Measurements from ENCODE around the gene OR2A2. TPM values are rescaled to one million over a fixed set of nuclear protein-coding genes. Genes with fewer than 3 reads are reported as not detected.

Gene OR2A2, protein sequence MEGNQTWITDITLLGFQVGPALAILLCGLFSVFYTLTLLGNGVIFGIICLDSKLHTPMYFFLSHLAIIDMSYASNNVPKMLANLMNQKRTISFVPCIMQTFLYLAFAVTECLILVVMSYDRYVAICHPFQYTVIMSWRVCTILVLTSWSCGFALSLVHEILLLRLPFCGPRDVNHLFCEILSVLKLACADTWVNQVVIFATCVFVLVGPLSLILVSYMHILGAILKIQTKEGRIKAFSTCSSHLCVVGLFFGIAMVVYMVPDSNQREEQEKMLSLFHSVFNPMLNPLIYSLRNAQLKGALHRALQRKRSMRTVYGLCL
- not detected for polyA plus RNA-seq (2013, experiment 1 of 2)
- polyA plus RNA-seq (2013, experiment 2 of 2), result not detected

DNA sequence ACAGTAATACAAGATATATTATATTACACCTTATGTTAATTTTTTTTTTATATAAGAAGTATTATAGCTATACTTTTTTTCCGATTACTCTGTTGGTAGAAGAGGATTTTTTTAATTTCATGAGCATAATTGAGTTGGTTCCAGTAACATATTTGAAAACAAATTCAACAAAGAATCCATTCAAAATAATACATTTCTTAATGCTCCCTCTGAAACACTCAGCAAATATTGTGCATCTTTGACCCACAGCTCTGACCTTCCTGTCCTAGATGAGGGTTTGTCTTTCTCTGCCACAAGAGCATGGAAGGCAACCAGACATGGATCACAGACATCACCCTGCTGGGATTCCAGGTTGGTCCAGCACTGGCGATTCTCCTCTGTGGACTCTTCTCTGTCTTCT lies at the start of gene OR2A2:
Gene OR2A2 (plus strand): TSS at position 301 of the 400 bp plus-strand sequence. CDS start 0 bp downstream, at position 301.
- Histone ChIP-seq H3K9me3 (ENCODE audit: control insufficient read depth, low read length) (no peaks in the 10 kb centered on the region), H2BK5ac (ENCODE audit: low read depth, low read length, poor library complexity, severe bottlenecking) (no peak within 1 kb of the TSS), H3K27ac (ENCODE audit: low read length, poor library complexity, severe bottlenecking) (no peak within 1 kb of the TSS), H2BK120ac (ENCODE audit: low read depth, low read length) (no peak within 1 kb of the TSS), H3K4me1 (ENCODE audit: control insufficient read depth, insufficient read depth, low read depth, low read length) (no peaks in the 10 kb centered on the region), H3K9ac (ENCODE audit: low read length) (no peak within 1 kb of the TSS), H2AK5ac (ENCODE audit: low read length, severe bottlenecking) (no peak within 1 kb of the TSS), H3K14ac (ENCODE audit: low read length in 2 of 2) (no peak within 1 kb of the TSS), H4K8ac (ENCODE audit: low read length) (no peak within 1 kb of the TSS), H3K18ac (ENCODE audit: low read depth in 1 of 2, low read length in 2 of 2) (no peak within 1 kb of the TSS), H2BK15ac (ENCODE audit: low read depth, poor library complexity, severe bottlenecking) (no peak within 1 kb of the TSS), H3K27me3 (ENCODE audit: control insufficient read depth in 1 of 2, insufficient read depth in 1 of 2, low read length in 2 of 2) (no peaks in the 10 kb centered on the region), H3K36me3 (ENCODE audit: control insufficient read depth in 1 of 2, insufficient read depth in 2 of 2, low read depth in 1 of 2, low read length in 2 of 2) (no peaks in the 10 kb centered on the region), H2BK12ac (ENCODE audit: low read length in 2 of 2) (no peak within 1 kb of the TSS), H3K4ac (ENCODE audit: low read depth in 1 of 2, low read length in 2 of 2) (no peak within 1 kb of the TSS), H4K91ac (ENCODE audit: low read length) (no peak within 1 kb of the TSS), H3K23ac (ENCODE audit: low read length in 2 of 2) (no peak within 1 kb of the TSS), H2AFZ (ENCODE audit: low read depth, low read length) (no peak within 1 kb of the TSS), H3K4me2 (ENCODE audit: low read length, poor library complexity, severe bottlenecking) (no peak within 1 kb of the TSS), H3K4me3 (ENCODE audit: insufficient read depth in 1 of 2, low read depth in 1 of 2, low read length in 2 of 2) (no peak within 1 kb of the TSS), H3K79me1 (replicated peaks; ENCODE audit: low read length, poor library complexity, severe bottlenecking) (no peaks in the 10 kb centered on the region)
- DNase-seq, result no peak
- WGBS, result 100% methylated on average over 1 of the region's 2 CpGs

DNA sequence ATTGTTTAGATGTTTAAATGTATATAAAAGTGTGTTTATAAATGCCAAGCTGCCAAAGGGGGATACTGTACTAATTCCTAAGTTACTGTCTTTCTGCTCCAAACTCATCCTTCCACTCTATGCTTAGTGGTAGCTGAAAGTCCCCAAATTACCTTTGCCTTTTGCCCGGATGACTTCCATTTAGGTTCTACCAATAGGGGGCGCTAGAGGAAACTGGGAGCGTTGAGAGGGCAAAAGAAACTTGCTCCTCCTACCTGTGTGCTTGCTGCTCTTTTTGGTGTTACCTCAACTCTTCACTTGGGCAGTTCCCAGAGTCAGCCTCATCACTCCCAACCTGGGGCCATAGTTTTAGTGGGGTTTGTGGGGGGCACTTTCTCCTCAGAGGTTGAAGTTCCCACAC lies 45.7 kb upstream of the OR2A2 start:
- Histone ChIP-seq H3K4ac (ENCODE audit: low read depth in 1 of 2, low read length in 2 of 2) (no peak overlapping the region), H4K8ac (ENCODE audit: low read length) (no peak overlapping the region), H3K4me1 (ENCODE audit: control insufficient read depth, insufficient read depth, low read depth, low read length) (no peaks in the 10 kb centered on the region), H3K27ac (ENCODE audit: low read length, poor library complexity, severe bottlenecking) (no peak overlapping the region), H3K23ac (ENCODE audit: low read length in 2 of 2) (no peak overlapping the region), H3K14ac (ENCODE audit: low read length in 2 of 2) (no peak overlapping the region), H3K18ac (ENCODE audit: low read depth in 1 of 2, low read length in 2 of 2) (no peak overlapping the region), H4K91ac (ENCODE audit: low read length) (no peak overlapping the region), H3K4me2 (ENCODE audit: low read length, poor library complexity, severe bottlenecking) (no peak overlapping the region), H3K4me3 (ENCODE audit: insufficient read depth in 1 of 2, low read depth in 1 of 2, low read length in 2 of 2) (no peak overlapping the region), H2AFZ (ENCODE audit: low read depth, low read length) (no peak overlapping the region), H2AK5ac (ENCODE audit: low read length, severe bottlenecking) (no peak overlapping the region), H2BK15ac (ENCODE audit: low read depth, poor library complexity, severe bottlenecking) (no peak overlapping the region), H3K27me3 (ENCODE audit: control insufficient read depth in 1 of 2, insufficient read depth in 1 of 2, low read length in 2 of 2) (no peaks in the 10 kb centered on the region), H3K79me1 (replicated peaks; ENCODE audit: low read length, poor library complexity, severe bottlenecking) (no peaks in the 10 kb centered on the region), H2BK5ac (ENCODE audit: low read depth, low read length, poor library complexity, severe bottlenecking) (no peak overlapping the region), H2BK120ac (ENCODE audit: low read depth, low read length) (no peak overlapping the region), H2BK12ac (ENCODE audit: low read length in 2 of 2) (no peak overlapping the region), H3K36me3 (ENCODE audit: control insufficient read depth in 1 of 2, insufficient read depth in 2 of 2, low read depth in 1 of 2, low read length in 2 of 2) (no peaks in the 10 kb centered on the region), H3K9ac (ENCODE audit: low read length) (no peak overlapping the region), H3K9me3 (ENCODE audit: control insufficient read depth, low read length) (no peaks in the 10 kb centered on the region)
- WGBS, result 86% methylated on average over 1 of the region's 3 CpGs
- DNase-seq, result no peak

DNA sequence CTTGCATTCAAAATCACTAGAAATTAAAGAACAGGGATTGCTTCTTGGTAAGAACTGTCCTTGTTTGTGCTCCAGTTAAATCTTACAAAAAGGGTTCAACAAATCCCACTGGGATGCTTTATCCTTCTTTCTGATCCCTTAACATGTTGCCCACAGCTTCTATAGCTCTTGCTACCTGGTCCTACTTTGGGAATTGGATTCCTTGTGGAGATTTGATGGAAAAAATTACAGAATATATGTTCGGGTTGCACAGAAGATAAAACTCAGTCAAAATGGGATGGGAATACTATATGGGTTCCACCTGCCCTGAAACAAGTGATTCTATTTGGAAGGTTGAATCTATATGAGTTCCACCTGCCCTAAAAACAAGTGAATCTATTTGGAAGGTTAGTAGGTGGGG lies 39.9 kb upstream of the OR2A2 start, which contains the start of gene OR2A25:
Gene OR2A25 (plus strand): TSS at position 301 of the 400 bp plus-strand sequence. CDS start 4,409 bp downstream, outside the sequence.
- H2BK5ac ChIP-seq (ENCODE audit: low read depth, low read length, poor library complexity, severe bottlenecking), result no peak within 1 kb of the TSS
- H3K9ac ChIP-seq (ENCODE audit: low read length), result no peak within 1 kb of the TSS
- no peaks in the 10 kb centered on the region for H3K36me3 ChIP-seq (ENCODE audit: control insufficient read depth in 1 of 2, insufficient read depth in 2 of 2, low read depth in 1 of 2, low read length in 2 of 2)
- no peak within 1 kb of the TSS for H2AK5ac ChIP-seq (ENCODE audit: low read length, severe bottlenecking)
- H3K18ac ChIP-seq (ENCODE audit: low read depth in 1 of 2, low read length in 2 of 2), result no peak within 1 kb of the TSS
- H3K14ac ChIP-seq (ENCODE audit: low read length in 2 of 2), result no peak within 1 kb of the TSS
- no peak within 1 kb of the TSS for H3K27ac ChIP-seq (ENCODE audit: low read length, poor library complexity, severe bottlenecking)
- no peak within 1 kb of the TSS for H2BK15ac ChIP-seq (ENCODE audit: low read depth, poor library complexity, severe bottlenecking)
- no peak within 1 kb of the TSS for H3K4me2 ChIP-seq (ENCODE audit: low read length, poor library complexity, severe bottlenecking)
- no peak for DNase-seq
- H3K4me1 ChIP-seq (ENCODE audit: control insufficient read depth, insufficient read depth, low read depth, low read length), result no peaks in the 10 kb centered on the region
- no peak within 1 kb of the TSS for H3K4me3 ChIP-seq (ENCODE audit: insufficient read depth in 1 of 2, low read depth in 1 of 2, low read length in 2 of 2)
- no peak within 1 kb of the TSS for H2BK12ac ChIP-seq (ENCODE audit: low read length in 2 of 2)
- H3K27me3 ChIP-seq (ENCODE audit: control insufficient read depth in 1 of 2, insufficient read depth in 1 of 2, low read length in 2 of 2), result no peaks in the 10 kb centered on the region
- no peak within 1 kb of the TSS for H3K4ac ChIP-seq (ENCODE audit: low read depth in 1 of 2, low read length in 2 of 2)
- H4K8ac ChIP-seq (ENCODE audit: low read length), result no peak within 1 kb of the TSS
- no peaks in the 10 kb centered on the region for H3K9me3 ChIP-seq (ENCODE audit: control insufficient read depth, low read length)
- H3K23ac ChIP-seq (ENCODE audit: low read length in 2 of 2), result no peak within 1 kb of the TSS
- no peak within 1 kb of the TSS for H2BK120ac ChIP-seq (ENCODE audit: low read depth, low read length)
- H3K79me1 ChIP-seq (replicated peaks; ENCODE audit: low read length, poor library complexity, severe bottlenecking), result no peaks in the 10 kb centered on the region
- H2AFZ ChIP-seq (ENCODE audit: low read depth, low read length), result no peak within 1 kb of the TSS
- no peak within 1 kb of the TSS for H4K91ac ChIP-seq (ENCODE audit: low read length)
- 60% methylated on average over 1 of the region's 1 CpG for WGBS

DNA sequence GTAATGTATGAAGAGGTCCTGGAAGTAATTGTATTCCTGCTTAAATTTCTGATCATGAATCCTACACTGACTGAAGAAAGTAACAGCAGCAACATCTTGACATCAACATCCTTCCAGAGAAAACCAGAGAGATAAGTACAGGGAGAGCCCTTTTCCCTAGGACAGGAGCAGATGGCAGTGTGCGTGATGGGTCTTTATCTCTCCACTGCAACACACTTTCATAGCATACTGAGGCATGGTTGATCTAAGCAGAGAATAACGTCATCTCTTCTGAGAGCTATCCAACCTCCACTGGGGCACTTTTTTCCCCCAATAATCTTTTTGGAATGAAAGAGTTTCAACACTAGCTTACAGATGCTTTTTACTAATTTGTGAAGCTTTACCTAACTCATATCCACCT lies 39.4 kb upstream of the OR2A2 start:
- no peak overlapping the region for H2BK12ac ChIP-seq (ENCODE audit: low read length in 2 of 2)
- no peaks in the 10 kb centered on the region for H3K36me3 ChIP-seq (ENCODE audit: control insufficient read depth in 1 of 2, insufficient read depth in 2 of 2, low read depth in 1 of 2, low read length in 2 of 2)
- no peak overlapping the region for H2BK15ac ChIP-seq (ENCODE audit: low read depth, poor library complexity, severe bottlenecking)
- no peak overlapping the region for H2BK5ac ChIP-seq (ENCODE audit: low read depth, low read length, poor library complexity, severe bottlenecking)
- no peak overlapping the region for H3K4me3 ChIP-seq (ENCODE audit: insufficient read depth in 1 of 2, low read depth in 1 of 2, low read length in 2 of 2)
- no peak overlapping the region for H3K4me2 ChIP-seq (ENCODE audit: low read length, poor library complexity, severe bottlenecking)
- H4K91ac ChIP-seq (ENCODE audit: low read length), result no peak overlapping the region
- no peaks in the 10 kb centered on the region for H3K4me1 ChIP-seq (ENCODE audit: control insufficient read depth, insufficient read depth, low read depth, low read length)
- H3K23ac ChIP-seq (ENCODE audit: low read length in 2 of 2), result no peak overlapping the region
- H3K18ac ChIP-seq (ENCODE audit: low read depth in 1 of 2, low read length in 2 of 2), result no peak overlapping the region
- H3K14ac ChIP-seq (ENCODE audit: low read length in 2 of 2), result no peak overlapping the region
- 80% methylated on average over 2 of the region's 2 CpGs for WGBS
- no peak overlapping the region for H2AFZ ChIP-seq (ENCODE audit: low read depth, low read length)
- H4K8ac ChIP-seq (ENCODE audit: low read length), result no peak overlapping the region
- DNase-seq, result no peak
- H3K79me1 ChIP-seq (replicated peaks; ENCODE audit: low read length, poor library complexity, severe bottlenecking), result no peaks in the 10 kb centered on the region
- H3K9ac ChIP-seq (ENCODE audit: low read length), result no peak overlapping the region
- H2BK120ac ChIP-seq (ENCODE audit: low read depth, low read length), result no peak overlapping the region
- H2AK5ac ChIP-seq (ENCODE audit: low read length, severe bottlenecking), result no peak overlapping the region
- no peaks in the 10 kb centered on the region for H3K9me3 ChIP-seq (ENCODE audit: control insufficient read depth, low read length)
- H3K27ac ChIP-seq (ENCODE audit: low read length, poor library complexity, severe bottlenecking), result no peak overlapping the region
- no peaks in the 10 kb centered on the region for H3K27me3 ChIP-seq (ENCODE audit: control insufficient read depth in 1 of 2, insufficient read depth in 1 of 2, low read length in 2 of 2)
- no peak overlapping the region for H3K4ac ChIP-seq (ENCODE audit: low read depth in 1 of 2, low read length in 2 of 2)

Data from mesenchymal stem cell (in vitro differentiated cells and primary cell).